ENCODE measurements around the gene ADAMTS13.

Gene ADAMTS13

GRCh38 chr9:133380734-133381133 lies 41.4 kb upstream of the ADAMTS13 start:
- Histone ChIP-seq H3K36me3 (ENCODE audit: control insufficient read depth in 5 of 5, insufficient read depth in 5 of 5, low read length in 5 of 5) (no peaks in the 10 kb centered on the region), H3K9ac (ENCODE audit: low read length in 5 of 5) (no peak overlapping the region), H3K27ac (ENCODE audit: low read depth, low read length) (no peak overlapping the region), H3K27me3 (ENCODE audit: control insufficient read depth in 5 of 5, insufficient read depth in 4 of 5, low read length in 5 of 5) (no peaks in the 10 kb centered on the region), H3K4me3 (ENCODE audit: low read depth in 1 of 5, low read length in 5 of 5) (no peak overlapping the region), H3K4me1 (ENCODE audit: control insufficient read depth in 5 of 5, insufficient read depth in 5 of 5, low read length in 5 of 5) (peaks cover 2 to 15% (median 8%) of the 10 kb centered on the region in 5 donors), H3K9me3 (ENCODE audit: control insufficient read depth in 5 of 5, low read length in 5 of 5) (peaks cover 0 to 8% (median 2%) of the 10 kb centered on the region in 5 donors)

GRCh38 chr9:133382507-133383141 lies 39.5 kb upstream of the ADAMTS13 start:
- H3K27ac ChIP-seq (ENCODE audit: low read depth, low read length): no peak overlapping the region
- no peaks in the 10 kb centered on the region for H3K27me3 ChIP-seq (ENCODE audit: control insufficient read depth in 5 of 5, insufficient read depth in 4 of 5, low read length in 5 of 5)
- H3K4me1 ChIP-seq (ENCODE audit: control insufficient read depth in 5 of 5, insufficient read depth in 5 of 5, low read length in 5 of 5): peaks cover 0 to 7% (median 2%) of the 10 kb centered on the region in 5 donors
- H3K36me3 ChIP-seq (ENCODE audit: control insufficient read depth in 5 of 5, insufficient read depth in 5 of 5, low read length in 5 of 5): no peaks in the 10 kb centered on the region
- H3K4me3 ChIP-seq (ENCODE audit: low read depth in 1 of 5, low read length in 5 of 5): no peak overlapping the region
- H3K9me3 ChIP-seq (ENCODE audit: control insufficient read depth in 5 of 5, low read length in 5 of 5): peaks cover 0 to 8% (median 2%) of the 10 kb centered on the region in 5 donors
- H3K9ac ChIP-seq (ENCODE audit: low read length in 5 of 5): no peak overlapping the region

- H3K27ac ChIP-seq (ENCODE audit: low read depth, low read length): no peak overlapping the region
- H3K9ac ChIP-seq (ENCODE audit: low read length in 5 of 5): no peak overlapping the region
- H3K9me3 ChIP-seq (ENCODE audit: control insufficient read depth in 5 of 5, low read length in 5 of 5): peaks cover 0 to under 1% (median 0%) of the 10 kb centered on the region in 5 donors
- no peaks in the 10 kb centered on the region for H3K27me3 ChIP-seq (ENCODE audit: control insufficient read depth in 5 of 5, insufficient read depth in 4 of 5, low read length in 5 of 5)
- H3K36me3 ChIP-seq (ENCODE audit: control insufficient read depth in 5 of 5, insufficient read depth in 5 of 5, low read length in 5 of 5): no peaks in the 10 kb centered on the region
- H3K4me1 ChIP-seq (ENCODE audit: control insufficient read depth in 5 of 5, insufficient read depth in 5 of 5, low read length in 5 of 5): peaks cover 0 to under 1% (median 0%) of the 10 kb centered on the region in 5 donors
- H3K4me3 ChIP-seq (ENCODE audit: low read depth in 1 of 5, low read length in 5 of 5): no peak overlapping the region
These were observed 38.7 kb upstream of the ADAMTS13 start for GRCh38 chr9:133383438-133383837.

GRCh38 chr9:133384736-133385321 lies 37.3 kb upstream of the ADAMTS13 start:
- H3K4me3 ChIP-seq (ENCODE audit: low read depth in 1 of 5, low read length in 5 of 5): no peak overlapping the region
- no peaks in the 10 kb centered on the region for H3K36me3 ChIP-seq (ENCODE audit: control insufficient read depth in 5 of 5, insufficient read depth in 5 of 5, low read length in 5 of 5)
- no peak overlapping the region for H3K27ac ChIP-seq (ENCODE audit: low read depth, low read length)
- H3K4me1 ChIP-seq (ENCODE audit: control insufficient read depth in 5 of 5, insufficient read depth in 5 of 5, low read length in 5 of 5): no peaks in the 10 kb centered on the region
- H3K9me3 ChIP-seq (ENCODE audit: control insufficient read depth in 5 of 5, low read length in 5 of 5): no peaks in the 10 kb centered on the region
- H3K27me3 ChIP-seq (ENCODE audit: control insufficient read depth in 5 of 5, insufficient read depth in 4 of 5, low read length in 5 of 5): peaks cover 0 to 2% (median 0%) of the 10 kb centered on the region in 5 donors
- H3K9ac ChIP-seq (ENCODE audit: low read length in 5 of 5): no peak overlapping the region

GRCh38 chr9:133385452-133385851 lies 36.7 kb upstream of the ADAMTS13 start:
- Histone ChIP-seq H3K36me3 (ENCODE audit: control insufficient read depth in 5 of 5, insufficient read depth in 5 of 5, low read length in 5 of 5) (no peaks in the 10 kb centered on the region), H3K9ac (ENCODE audit: low read length in 5 of 5) (no peak overlapping the region), H3K4me3 (ENCODE audit: low read depth in 1 of 5, low read length in 5 of 5) (no peak overlapping the region), H3K27ac (ENCODE audit: low read depth, low read length) (no peak overlapping the region), H3K9me3 (ENCODE audit: control insufficient read depth in 5 of 5, low read length in 5 of 5) (no peaks in the 10 kb centered on the region), H3K4me1 (ENCODE audit: control insufficient read depth in 5 of 5, insufficient read depth in 5 of 5, low read length in 5 of 5) (no peaks in the 10 kb centered on the region), H3K27me3 (ENCODE audit: control insufficient read depth in 5 of 5, insufficient read depth in 4 of 5, low read length in 5 of 5) (peaks cover 0 to 4% (median under 1%) of the 10 kb centered on the region in 5 donors)

- Histone ChIP-seq H3K36me3 (ENCODE audit: control insufficient read depth in 5 of 5, insufficient read depth in 5 of 5, low read length in 5 of 5) (no peaks in the 10 kb centered on the region), H3K27ac (ENCODE audit: low read depth, low read length) (no peak overlapping the region), H3K27me3 (ENCODE audit: control insufficient read depth in 5 of 5, insufficient read depth in 4 of 5, low read length in 5 of 5) (peaks cover 0 to 7% (median 5%) of the 10 kb centered on the region in 5 donors), H3K4me3 (ENCODE audit: low read depth in 1 of 5, low read length in 5 of 5) (no peak overlapping the region), H3K9ac (ENCODE audit: low read length in 5 of 5) (no peak overlapping the region), H3K4me1 (ENCODE audit: control insufficient read depth in 5 of 5, insufficient read depth in 5 of 5, low read length in 5 of 5) (no peaks in the 10 kb centered on the region), H3K9me3 (ENCODE audit: control insufficient read depth in 5 of 5, low read length in 5 of 5) (no peaks in the 10 kb centered on the region)
These were observed 35.8 kb upstream of the ADAMTS13 start for GRCh38 chr9:133386338-133386737.

GRCh38 chr9:133387680-133388079 lies 34.5 kb upstream of the ADAMTS13 start:
- Histone ChIP-seq H3K27ac (ENCODE audit: low read depth, low read length) (no peak overlapping the region), H3K27me3 (ENCODE audit: control insufficient read depth in 5 of 5, insufficient read depth in 4 of 5, low read length in 5 of 5) (peaks cover 0 to 7% (median 5%) of the 10 kb centered on the region in 5 donors), H3K9ac (ENCODE audit: low read length in 5 of 5) (no peak overlapping the region), H3K36me3 (ENCODE audit: control insufficient read depth in 5 of 5, insufficient read depth in 5 of 5, low read length in 5 of 5) (no peaks in the 10 kb centered on the region), H3K4me3 (ENCODE audit: low read depth in 1 of 5, low read length in 5 of 5) (no peak overlapping the region), H3K9me3 (ENCODE audit: control insufficient read depth in 5 of 5, low read length in 5 of 5) (no peaks in the 10 kb centered on the region), H3K4me1 (ENCODE audit: control insufficient read depth in 5 of 5, insufficient read depth in 5 of 5, low read length in 5 of 5) (no peaks in the 10 kb centered on the region)

GRCh38 chr9:133389025-133389557 lies 33.1 kb upstream of the ADAMTS13 start:
- Histone ChIP-seq H3K27me3 (ENCODE audit: control insufficient read depth in 5 of 5, insufficient read depth in 4 of 5, low read length in 5 of 5) (peaks cover 5 to 14% (median 10%) of the 10 kb centered on the region in 5 donors), H3K4me3 (ENCODE audit: low read depth in 1 of 5, low read length in 5 of 5) (no peak overlapping the region), H3K27ac (ENCODE audit: low read depth, low read length) (no peak overlapping the region)

GRCh38 chr9:133389562-133389961 lies 32.6 kb upstream of the ADAMTS13 start:
- no peaks in the 10 kb centered on the region for H3K9me3 ChIP-seq (ENCODE audit: control insufficient read depth in 5 of 5, low read length in 5 of 5)
- no peak overlapping the region for H3K9ac ChIP-seq (ENCODE audit: low read length in 5 of 5)
- H3K4me3 ChIP-seq (ENCODE audit: low read depth in 1 of 5, low read length in 5 of 5): no peak overlapping the region
- H3K4me1 ChIP-seq (ENCODE audit: control insufficient read depth in 5 of 5, insufficient read depth in 5 of 5, low read length in 5 of 5): no peaks in the 10 kb centered on the region
- no peak overlapping the region for H3K27ac ChIP-seq (ENCODE audit: low read depth, low read length)
- H3K36me3 ChIP-seq (ENCODE audit: control insufficient read depth in 5 of 5, insufficient read depth in 5 of 5, low read length in 5 of 5): no peaks in the 10 kb centered on the region
- H3K27me3 ChIP-seq (ENCODE audit: control insufficient read depth in 5 of 5, insufficient read depth in 4 of 5, low read length in 5 of 5): peaks cover 10 to 19% (median 14%) of the 10 kb centered on the region in 5 donors

More at GRCh38 chr9:133389025-133389557, 33.1 kb upstream of the ADAMTS13 start:
- H3K36me3 ChIP-seq (ENCODE audit: control insufficient read depth in 5 of 5, insufficient read depth in 5 of 5, low read length in 5 of 5): no peaks in the 10 kb centered on the region
- no peaks in the 10 kb centered on the region for H3K9me3 ChIP-seq (ENCODE audit: control insufficient read depth in 5 of 5, low read length in 5 of 5)
- no peaks in the 10 kb centered on the region for H3K4me1 ChIP-seq (ENCODE audit: control insufficient read depth in 5 of 5, insufficient read depth in 5 of 5, low read length in 5 of 5)
- no peak overlapping the region for H3K9ac ChIP-seq (ENCODE audit: low read length in 5 of 5)

GRCh38 chr9:133390713-133391112 lies 31.5 kb upstream of the ADAMTS13 start:
- Histone ChIP-seq H3K27ac (ENCODE audit: low read depth, low read length) (no peak overlapping the region), H3K4me1 (ENCODE audit: control insufficient read depth in 5 of 5, insufficient read depth in 5 of 5, low read length in 5 of 5) (no peaks in the 10 kb centered on the region), H3K27me3 (ENCODE audit: control insufficient read depth in 5 of 5, insufficient read depth in 4 of 5, low read length in 5 of 5) (peaks cover 18 to 25% (median 23%) of the 10 kb centered on the region in 5 donors), H3K9me3 (ENCODE audit: control insufficient read depth in 5 of 5, low read length in 5 of 5) (no peaks in the 10 kb centered on the region), H3K4me3 (ENCODE audit: low read depth in 1 of 5, low read length in 5 of 5) (no peak overlapping the region), H3K36me3 (ENCODE audit: control insufficient read depth in 5 of 5, insufficient read depth in 5 of 5, low read length in 5 of 5) (no peaks in the 10 kb centered on the region), H3K9ac (ENCODE audit: low read length in 5 of 5) (no peak overlapping the region)
